ENCODE results near the gene MYO18B. TPM values are rescaled to one million over a fixed set of nuclear protein-coding genes. Genes with fewer than 3 reads are reported as not detected.

The MYO18B gene
- total RNA-seq, 4 donors from 2014 or later = under 0.01 to 0.50 (median 0.13) TPM

GRCh38 chr22:26035523-26035922 lies 293.5 kb downstream of the MYO18B start:
- intact Hi-C loops (cut with DNase I) = no loop called here
- Histone ChIP-seq H3K4me3 (no peak overlapping the region), H3K4me1 (no peaks in the 10 kb centered on the region), H3K27ac (replicated peaks in 1 of 4) (no peak overlapping the region), H3K36me3 (peaks cover 0 to 14% (median 0%) of the 10 kb centered on the region in 4 donors), H3K9me3 (peaks cover 0 to 11% (median 0%) of the 10 kb centered on the region in 4 donors), H3K27me3 (peaks cover 0 to 14% (median 0%) of the 10 kb centered on the region in 4 donors)
- TF ChIP-seq POLR2A (IDR thresholded peaks at IDR 0.05; ENCODE audit: low read depth) = no peak
- no peak for TF ChIP-seq CTCF (IDR thresholded peaks at IDR 0.05)
- TF ChIP-seq EP300 (IDR thresholded peaks at IDR 0.05) = no peak
- TF ChIP-seq POLR2AphosphoS5 (IDR thresholded peaks at IDR 0.05) = no peak
- no peak for DNase-seq (ENCODE audit: extremely low spot score)
- 84% methylated on average over 3 of the region's 3 CpGs for WGBS

- Histone ChIP-seq H3K4me1 (no peaks in the 10 kb centered on the region), H3K27me3 (peaks cover 0 to 14% (median 0%) of the 10 kb centered on the region in 4 donors), H3K9me3 (peaks cover 0 to 11% (median 0%) of the 10 kb centered on the region in 4 donors), H3K27ac (replicated peaks in 1 of 4) (no peak overlapping the region), H3K4me3 (no peak overlapping the region), H3K36me3 (no peaks in the 10 kb centered on the region)
- intact Hi-C loops (cut with DNase I) = no loop called here
- 46% methylated on average over 4 of the region's 4 CpGs for WGBS
- no peak for TF ChIP-seq EP300 (IDR thresholded peaks at IDR 0.05)
- TF ChIP-seq POLR2A (IDR thresholded peaks at IDR 0.05; ENCODE audit: low read depth) = no peak
- TF ChIP-seq CTCF (IDR thresholded peaks at IDR 0.05) = no peak
- no peak for TF ChIP-seq POLR2AphosphoS5 (IDR thresholded peaks at IDR 0.05)
- DNase-seq (ENCODE audit: extremely low spot score) = no peak
These were observed 296.4 kb downstream of the MYO18B start for GRCh38 chr22:26038365-26038764.

- H3K36me3 ChIP-seq = no peaks in the 10 kb centered on the region
- no peaks in the 10 kb centered on the region for H3K9me3 ChIP-seq
- no peaks in the 10 kb centered on the region for H3K4me1 ChIP-seq
- H3K4me3 ChIP-seq = no peak overlapping the region
- no peak for DNase-seq (ENCODE audit: extremely low spot score)
- no peak overlapping the region for H3K27ac ChIP-seq (replicated peaks in 1 of 4)
- TF ChIP-seq EP300 (IDR thresholded peaks at IDR 0.05) (no peak), CTCF (IDR thresholded peaks at IDR 0.05) (no peak), POLR2A (IDR thresholded peaks at IDR 0.05; ENCODE audit: low read depth) (no peak), POLR2AphosphoS5 (IDR thresholded peaks at IDR 0.05) (no peak)
- intact Hi-C loops (cut with DNase I) = no loop called here
- H3K27me3 ChIP-seq = peaks cover 0 to 13% (median 0%) of the 10 kb centered on the region in 4 donors
- 64% methylated on average over 4 of the region's 4 CpGs for WGBS
These were observed 299.9 kb downstream of the MYO18B start for GRCh38 chr22:26041931-26042330.

- peaks cover 0 to 20% (median 0%) of the 10 kb centered on the region in 4 donors for H3K27me3 ChIP-seq
- H3K27ac ChIP-seq (replicated peaks in 1 of 4) = no peak overlapping the region
- WGBS = 72% methylated on average over 2 of the region's 2 CpGs
- no peak for DNase-seq (ENCODE audit: extremely low spot score)
- intact Hi-C loops (cut with DNase I) = no loop called here
- no peak for TF ChIP-seq POLR2A (IDR thresholded peaks at IDR 0.05; ENCODE audit: low read depth)
- TF ChIP-seq POLR2AphosphoS5 (IDR thresholded peaks at IDR 0.05) = no peak
- no peak for TF ChIP-seq EP300 (IDR thresholded peaks at IDR 0.05)
- no peak for TF ChIP-seq CTCF (IDR thresholded peaks at IDR 0.05)
- no peak overlapping the region for H3K4me3 ChIP-seq
- H3K4me1 ChIP-seq = no peaks in the 10 kb centered on the region
- H3K9me3 ChIP-seq = no peaks in the 10 kb centered on the region
- no peaks in the 10 kb centered on the region for H3K36me3 ChIP-seq
These were observed 301.0 kb downstream of the MYO18B start for GRCh38 chr22:26043031-26043430.

- Histone ChIP-seq H3K4me3 (no peak overlapping the region), H3K9me3 (no peaks in the 10 kb centered on the region), H3K27ac (replicated peaks in 1 of 4) (no peak overlapping the region), H3K4me1 (no peaks in the 10 kb centered on the region), H3K27me3 (peaks cover 0 to 24% (median 0%) of the 10 kb centered on the region in 4 donors), H3K36me3 (no peaks in the 10 kb centered on the region)
- 86% methylated on average over 2 of the region's 2 CpGs for WGBS
- DNase-seq (ENCODE audit: extremely low spot score) = no peak
- TF ChIP-seq CTCF (IDR thresholded peaks at IDR 0.05) = no peak
- no peak for TF ChIP-seq POLR2A (IDR thresholded peaks at IDR 0.05; ENCODE audit: low read depth)
- TF ChIP-seq EP300 (IDR thresholded peaks at IDR 0.05) = no peak
- TF ChIP-seq POLR2AphosphoS5 (IDR thresholded peaks at IDR 0.05) = no peak
- intact Hi-C loops (cut with DNase I) = no loop called here
These were observed 303.1 kb downstream of the MYO18B start for GRCh38 chr22:26045051-26045450.

Data from esophagus muscularis mucosa (tissue), 4 donors.